ENCODE results near the gene TRMT1L.

DNA sequence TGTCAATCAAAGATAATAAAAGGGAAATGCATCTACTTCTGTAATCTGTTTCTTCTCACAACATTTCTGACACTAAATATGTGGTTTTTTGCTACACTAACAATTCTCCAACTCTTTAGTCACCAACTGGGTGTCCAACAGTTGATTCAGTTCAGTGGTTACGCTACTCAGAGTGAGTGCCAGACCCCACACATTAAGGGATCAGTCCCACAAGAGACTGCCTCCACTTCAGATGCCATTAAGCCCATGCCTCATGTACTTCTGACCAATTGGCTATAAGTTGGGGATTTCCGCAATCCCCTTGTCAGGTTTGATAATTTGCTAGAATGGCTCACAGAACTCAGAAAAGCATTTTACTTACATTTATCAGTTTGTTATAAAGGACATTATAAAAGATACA lies 83.0 kb downstream of the TRMT1L start:
- TF ChIP-seq, protein P1, sequence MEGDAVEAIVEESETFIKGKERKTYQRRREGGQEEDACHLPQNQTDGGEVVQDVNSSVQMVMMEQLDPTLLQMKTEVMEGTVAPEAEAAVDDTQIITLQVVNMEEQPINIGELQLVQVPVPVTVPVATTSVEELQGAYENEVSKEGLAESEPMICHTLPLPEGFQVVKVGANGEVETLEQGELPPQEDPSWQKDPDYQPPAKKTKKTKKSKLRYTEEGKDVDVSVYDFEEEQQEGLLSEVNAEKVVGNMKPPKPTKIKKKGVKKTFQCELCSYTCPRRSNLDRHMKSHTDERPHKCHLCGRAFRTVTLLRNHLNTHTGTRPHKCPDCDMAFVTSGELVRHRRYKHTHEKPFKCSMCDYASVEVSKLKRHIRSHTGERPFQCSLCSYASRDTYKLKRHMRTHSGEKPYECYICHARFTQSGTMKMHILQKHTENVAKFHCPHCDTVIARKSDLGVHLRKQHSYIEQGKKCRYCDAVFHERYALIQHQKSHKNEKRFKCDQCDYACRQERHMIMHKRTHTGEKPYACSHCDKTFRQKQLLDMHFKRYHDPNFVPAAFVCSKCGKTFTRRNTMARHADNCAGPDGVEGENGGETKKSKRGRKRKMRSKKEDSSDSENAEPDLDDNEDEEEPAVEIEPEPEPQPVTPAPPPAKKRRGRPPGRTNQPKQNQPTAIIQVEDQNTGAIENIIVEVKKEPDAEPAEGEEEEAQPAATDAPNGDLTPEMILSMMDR (IDR thresholded peaks at IDR 0.05) = no peak
- TF ChIP-seq POLR2A (IDR thresholded peaks at IDR 0.05) = no peak
